Right lung (tissue), 10 donors: ENCODE data around the gene DRGX. TPM values are rescaled to one million over a fixed set of nuclear protein-coding genes. Genes with fewer than 3 reads are reported as not detected.

Source experiments
- DNase-seq, 2 donors: peaks; one replicate each; pipeline ENCODE4 v3.0.0-alpha.2; 2013
- long read RNA-seq, 8 donors: transcript quantifications; one replicate each; lab custom pipeline, GENCODE V29; 2026
- polyA plus RNA-seq, 5 donors: library from polyadenylated mRNA; unstranded; fragments of 120-200 nt; gene quantifications; one replicate each; pipeline versions ENCODE4 v1.2.1 to v1.2.3, GENCODE V29; 2013; ENCODE audit warnings: inconsistent platforms in 1 of 5, low replicate concordance in 1 of 5; ENCODE audit not compliant: insufficient read length in 5 of 5, insufficient read depth in 1 of 5

The DRGX gene
- polyA plus RNA-seq = under 1 TPM in 1 of 5 donors, not detected in 4; 0.06 TPM
- long read RNA-seq, donor 1 = 0 reads
- long read RNA-seq, donor 2 = 0 reads
- long read RNA-seq, donor 3 = 0 reads
- long read RNA-seq, donor 4 = 0 reads
- long read RNA-seq, donor 5 = 0 reads
- long read RNA-seq, donor 6 = 0 reads
- long read RNA-seq, donor 7 = 0 reads
- long read RNA-seq, donor 8 = 0 reads

GRCh38 chr10:49395741-49396665, at the start of gene DRGX:
Gene DRGX, minus strand, starts transcription at chr10:49396089. Its CDS starts 649 bp downstream, at chr10:49395440.
- DNase-seq = no peak

- no peak for DNase-seq
Observed at GRCh38 chr10:49444349-49444748, 48.5 kb upstream of the DRGX start.

GRCh38 chr10:49442863-49443262, 47.0 kb upstream of the DRGX start:
- no peak for DNase-seq

GRCh38 chr10:49441488-49442476, 45.9 kb upstream of the DRGX start:
- DNase-seq = peak in 1 of 2 donors; percentile 4

GRCh38 chr10:49435225-49435624, 39.3 kb upstream of the DRGX start:
- no peak for DNase-seq

- DNase-seq = no peak
Observed at GRCh38 chr10:49433069-49433468, 37.2 kb upstream of the DRGX start.

- DNase-seq = no peak
Observed at GRCh38 chr10:49431426-49431825, 35.5 kb upstream of the DRGX start.

GRCh38 chr10:49429458-49429857, 33.6 kb upstream of the DRGX start:
- DNase-seq = no peak

- DNase-seq = no peak
Observed at GRCh38 chr10:49426490-49427360, 30.8 kb upstream of the DRGX start.

- DNase-seq = no peak
Observed at GRCh38 chr10:49419005-49419404, 23.1 kb upstream of the DRGX start.

GRCh38 chr10:49418328-49418727, 22.4 kb upstream of the DRGX start:
- DNase-seq = no peak

- DNase-seq = no peak
Observed at GRCh38 chr10:49418053-49418326, 22.1 kb upstream of the DRGX start.

- DNase-seq = no peak
Observed at GRCh38 chr10:49417311-49418052, 21.6 kb upstream of the DRGX start.

GRCh38 chr10:49415846-49416245, 20.0 kb upstream of the DRGX start:
- no peak for DNase-seq

GRCh38 chr10:49415109-49415508, 19.2 kb upstream of the DRGX start:
- no peak for DNase-seq

GRCh38 chr10:49414496-49414895, 18.6 kb upstream of the DRGX start:
- no peak for DNase-seq

GRCh38 chr10:49412571-49412970, 16.7 kb upstream of the DRGX start:
- DNase-seq = no peak

GRCh38 chr10:49410365-49411074, 14.6 kb upstream of the DRGX start:
- no peak for DNase-seq

- no peak for DNase-seq
Observed at GRCh38 chr10:49409755-49410154, 13.9 kb upstream of the DRGX start.
